ENCODE data around the gene FBXO42.

- TF ChIP-seq, protein P1, sequence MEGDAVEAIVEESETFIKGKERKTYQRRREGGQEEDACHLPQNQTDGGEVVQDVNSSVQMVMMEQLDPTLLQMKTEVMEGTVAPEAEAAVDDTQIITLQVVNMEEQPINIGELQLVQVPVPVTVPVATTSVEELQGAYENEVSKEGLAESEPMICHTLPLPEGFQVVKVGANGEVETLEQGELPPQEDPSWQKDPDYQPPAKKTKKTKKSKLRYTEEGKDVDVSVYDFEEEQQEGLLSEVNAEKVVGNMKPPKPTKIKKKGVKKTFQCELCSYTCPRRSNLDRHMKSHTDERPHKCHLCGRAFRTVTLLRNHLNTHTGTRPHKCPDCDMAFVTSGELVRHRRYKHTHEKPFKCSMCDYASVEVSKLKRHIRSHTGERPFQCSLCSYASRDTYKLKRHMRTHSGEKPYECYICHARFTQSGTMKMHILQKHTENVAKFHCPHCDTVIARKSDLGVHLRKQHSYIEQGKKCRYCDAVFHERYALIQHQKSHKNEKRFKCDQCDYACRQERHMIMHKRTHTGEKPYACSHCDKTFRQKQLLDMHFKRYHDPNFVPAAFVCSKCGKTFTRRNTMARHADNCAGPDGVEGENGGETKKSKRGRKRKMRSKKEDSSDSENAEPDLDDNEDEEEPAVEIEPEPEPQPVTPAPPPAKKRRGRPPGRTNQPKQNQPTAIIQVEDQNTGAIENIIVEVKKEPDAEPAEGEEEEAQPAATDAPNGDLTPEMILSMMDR (IDR thresholded peaks at IDR 0.05) = no peak
- no peak for TF ChIP-seq POLR2A (IDR thresholded peaks at IDR 0.05)
- TF ChIP-seq POLR2AphosphoS5 (IDR thresholded peaks at IDR 0.05) = no peak
These were observed 49.3 kb downstream of the FBXO42 start for GRCh38 chr1:16302709-16303627.

All from breast epithelium (tissue), 3 donors.